ENCODE measurements around the gene MKRN2OS. TPM values are rescaled to one million over a fixed set of nuclear protein-coding genes. Genes with fewer than 3 reads are reported as not detected.

MKRN2OS gene
- not detected for total RNA-seq

DNA sequence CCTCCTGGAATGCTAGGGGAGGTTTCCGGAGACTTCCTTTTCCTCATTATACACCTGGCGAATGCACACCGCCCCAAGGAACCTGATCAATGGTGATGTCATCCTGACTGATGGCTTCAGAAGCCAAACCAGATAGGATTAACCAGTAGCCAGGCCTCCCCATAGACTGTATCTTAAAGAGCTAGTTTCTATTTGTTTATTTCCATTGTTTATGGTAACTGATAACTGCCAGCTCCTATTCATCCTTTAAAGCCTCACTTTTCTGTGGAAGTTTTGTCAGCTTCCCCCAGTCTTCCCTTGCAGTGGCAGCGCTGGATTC, at the start of gene MKRN2OS:
TSS of gene MKRN2OS (minus strand) at position 27 of the 319 bp plus-strand sequence. CDS start 35 bp downstream, outside the sequence.
- H3K4me3 Mint-ChIP-seq = no peak within 1 kb of the TSS
- DNase-seq (no peak), ATAC-seq (peak; percentile 39)
- H3K27me3 Mint-ChIP-seq (ENCODE audit: low read depth) = peaks cover 7% of the 10 kb centered on the region
- H3K4me1 Mint-ChIP-seq (ENCODE audit: low read depth) = peaks cover 7% of the 10 kb centered on the region
- CTCF ChIA-PET = interaction anchor here (0.9 to 1.5 kb wide), 2 partner anchors 38 to 61 kb away, joined by 3 to 5 read pairs; partner anchors contain the start of gene TSEN2
- no peaks in the 10 kb centered on the region for H3K36me3 Mint-ChIP-seq (ENCODE audit: low read depth)
- H3K9me3 Mint-ChIP-seq (ENCODE audit: insufficient read depth) = no peaks in the 10 kb centered on the region
- no peak within 1 kb of the TSS for H3K27ac Mint-ChIP-seq
- POLR2A ChIA-PET = no interaction called here

DNA sequence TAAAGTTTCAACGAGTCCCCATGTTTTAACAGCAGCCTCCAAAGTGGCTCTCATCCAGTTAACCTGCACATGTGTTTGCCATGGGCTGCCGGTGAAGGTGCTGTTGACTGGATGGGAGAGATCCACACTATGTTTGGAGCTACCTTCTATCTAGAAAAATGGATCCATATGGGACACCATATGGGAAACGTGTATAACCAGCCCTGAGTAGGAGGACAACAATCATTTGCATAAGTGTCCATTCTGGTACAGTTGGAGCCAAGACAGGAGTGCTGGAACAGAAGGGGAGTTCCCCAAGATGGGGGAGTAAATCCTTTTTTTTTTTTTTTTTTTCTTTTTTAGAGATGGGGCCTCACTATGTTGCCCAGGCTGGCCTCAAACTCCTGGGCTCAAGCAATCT, 48.2 kb upstream of the MKRN2OS start:
- ChIA-PET CTCF (no interaction called here), POLR2A (no interaction called here)
- Mint-ChIP-seq H3K4me1 (ENCODE audit: low read depth) (no peaks in the 10 kb centered on the region), H3K27ac (no peak overlapping the region), H3K27me3 (ENCODE audit: low read depth) (no peaks in the 10 kb centered on the region), H3K4me3 (no peak overlapping the region), H3K9me3 (ENCODE audit: insufficient read depth) (no peaks in the 10 kb centered on the region), H3K36me3 (ENCODE audit: low read depth) (peaks cover 59% of the 10 kb centered on the region)
- DNase-seq (no peak), ATAC-seq (no peak)

- Mint-ChIP-seq H3K9me3 (ENCODE audit: insufficient read depth) (no peaks in the 10 kb centered on the region), H3K4me3 (no peak overlapping the region), H3K27ac (no peak overlapping the region), H3K4me1 (ENCODE audit: low read depth) (no peaks in the 10 kb centered on the region), H3K36me3 (ENCODE audit: low read depth) (peaks cover 64% of the 10 kb centered on the region), H3K27me3 (ENCODE audit: low read depth) (no peaks in the 10 kb centered on the region)
- ATAC-seq (no peak), DNase-seq (no peak)
- ChIA-PET POLR2A (no interaction called here), CTCF (no interaction called here)
Measured at GRCh38 chr3:12591997-12592715, 46.9 kb upstream of the MKRN2OS start.

DNA sequence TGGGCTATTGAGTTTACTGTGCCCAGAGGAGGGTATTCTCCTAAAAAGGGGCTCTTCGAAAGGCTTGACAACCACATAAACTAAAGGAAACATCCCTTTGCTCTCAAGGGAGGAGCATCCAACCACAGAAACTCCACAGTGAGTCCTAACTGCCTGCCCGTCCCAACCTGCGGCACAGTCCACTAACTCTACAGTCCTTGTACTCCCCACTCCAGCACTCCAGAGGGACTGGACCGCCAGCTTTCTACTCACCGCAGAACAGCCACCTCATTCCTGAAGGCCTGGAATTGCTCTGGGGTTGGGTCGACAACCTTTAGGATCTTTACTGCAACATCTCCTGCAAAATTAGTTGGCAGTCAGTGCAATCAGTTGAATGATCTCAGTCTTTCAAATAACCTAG, 46.2 kb upstream of the MKRN2OS start:
- ATAC-seq (no peak), DNase-seq (no peak)
- Mint-ChIP-seq H3K27ac (no peak overlapping the region), H3K27me3 (ENCODE audit: low read depth) (no peaks in the 10 kb centered on the region), H3K9me3 (ENCODE audit: insufficient read depth) (no peaks in the 10 kb centered on the region), H3K36me3 (ENCODE audit: low read depth) (peaks cover 63% of the 10 kb centered on the region), H3K4me1 (ENCODE audit: low read depth) (no peaks in the 10 kb centered on the region), H3K4me3 (no peak overlapping the region)
- CTCF ChIA-PET = no interaction called here
- POLR2A ChIA-PET = interaction anchor here (0.6 kb wide), 1 partner anchor 30 kb away, joined by 3 read pairs; no protein-coding TSS in a partner anchor

DNA sequence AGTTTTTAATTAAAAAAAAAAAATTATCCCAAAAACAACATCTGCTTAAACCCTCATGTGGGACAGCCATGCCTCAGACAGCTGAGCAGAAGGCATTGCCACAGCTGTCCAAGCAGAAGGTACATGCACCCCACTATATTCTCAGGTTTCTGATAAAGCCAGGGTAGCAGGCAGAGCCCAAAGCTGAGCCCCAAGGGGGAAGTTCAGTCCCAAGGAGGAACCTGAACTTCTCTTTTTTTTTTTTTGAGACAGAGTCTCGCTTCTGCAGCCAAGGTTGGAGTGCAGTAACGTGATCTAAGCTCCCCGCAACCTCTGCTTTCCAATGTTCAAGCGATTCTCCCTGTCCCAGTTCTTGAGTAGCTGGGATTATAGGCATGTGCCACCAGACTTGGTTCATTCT, 44.8 kb upstream of the MKRN2OS start:
- peaks cover 64% of the 10 kb centered on the region for H3K36me3 Mint-ChIP-seq (ENCODE audit: low read depth)
- ChIA-PET CTCF (interaction anchor here (0.5 to 0.7 kb wide), 2 partner anchors 13 to 95 kb away, joined by 3 read pairs; no protein-coding TSS in a partner anchor), POLR2A (interaction anchor here (0.6 kb wide), 1 partner anchor 466 kb away, joined by 4 read pairs; no protein-coding TSS in a partner anchor)
- no peaks in the 10 kb centered on the region for H3K27me3 Mint-ChIP-seq (ENCODE audit: low read depth)
- DNase-seq (no peak), ATAC-seq (no peak)
- no peaks in the 10 kb centered on the region for H3K4me1 Mint-ChIP-seq (ENCODE audit: low read depth)
- H3K4me3 Mint-ChIP-seq = no peak overlapping the region
- H3K9me3 Mint-ChIP-seq (ENCODE audit: insufficient read depth) = no peaks in the 10 kb centered on the region
- H3K27ac Mint-ChIP-seq = no peak overlapping the region

DNA sequence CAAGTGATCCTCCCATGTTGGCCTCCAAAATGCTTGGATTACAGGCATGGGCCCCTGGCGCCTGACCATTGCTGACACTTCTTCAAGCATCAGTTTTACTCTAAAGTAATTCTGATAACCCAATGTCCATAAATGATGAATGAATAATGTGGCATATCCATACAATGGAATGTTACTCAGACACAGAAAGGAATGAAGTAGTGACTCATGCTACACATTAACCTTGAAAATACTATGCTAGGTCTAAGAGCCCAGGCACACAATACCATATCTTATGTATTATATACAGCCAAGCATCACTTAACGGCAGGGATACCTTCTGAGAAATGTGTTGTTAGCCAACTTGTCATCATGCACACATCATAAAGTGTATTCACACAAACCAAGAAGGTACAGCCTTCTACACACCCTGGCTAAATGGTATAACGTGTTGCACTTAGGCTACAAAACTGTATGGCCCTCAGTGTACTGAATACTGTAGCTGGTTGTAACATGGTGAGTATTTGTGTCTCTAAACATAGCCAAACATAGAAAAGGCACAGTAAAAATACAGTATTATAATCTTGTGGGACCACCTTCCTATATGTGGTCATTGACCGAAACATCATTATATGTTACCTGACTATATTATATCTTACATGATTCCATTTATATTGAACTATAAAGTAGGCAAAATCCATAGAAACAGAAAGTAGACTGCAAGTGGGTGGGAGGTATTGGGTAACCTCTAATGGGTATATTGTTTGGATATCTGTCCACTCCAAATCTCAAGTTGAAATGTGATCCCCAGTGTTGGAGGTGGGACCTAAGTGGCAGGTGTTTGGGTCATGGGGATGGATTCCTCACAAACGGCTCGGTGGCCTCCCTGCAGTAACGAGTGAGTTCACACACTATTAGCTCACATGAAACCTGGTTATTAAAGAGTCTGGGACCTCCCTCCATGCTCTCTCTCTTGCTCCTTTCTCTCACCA, 43.0 kb upstream of the MKRN2OS start:
- Mint-ChIP-seq H3K4me1 (ENCODE audit: low read depth) (no peaks in the 10 kb centered on the region), H3K4me3 (no peak overlapping the region), H3K9me3 (ENCODE audit: insufficient read depth) (no peaks in the 10 kb centered on the region), H3K36me3 (ENCODE audit: low read depth) (peaks cover 68% of the 10 kb centered on the region), H3K27ac (peak overlapping the region; percentile 55), H3K27me3 (ENCODE audit: low read depth) (no peaks in the 10 kb centered on the region)
- DNase-seq (no peak), ATAC-seq (no peak)
- ChIA-PET POLR2A (no interaction called here), CTCF (interaction anchor here (1.5 to 1.9 kb wide), 2 partner anchors 9 to 11 kb away, joined by 4 to 5 read pairs; no protein-coding TSS in a partner anchor)

- no peak for ATAC-seq
- Mint-ChIP-seq H3K36me3 (ENCODE audit: low read depth) (peaks cover 66% of the 10 kb centered on the region), H3K4me1 (ENCODE audit: low read depth) (no peaks in the 10 kb centered on the region), H3K27ac (no peak overlapping the region), H3K9me3 (ENCODE audit: insufficient read depth) (no peaks in the 10 kb centered on the region), H3K27me3 (ENCODE audit: low read depth) (no peaks in the 10 kb centered on the region), H3K4me3 (no peak overlapping the region)
- DNase-seq = no peak
- ChIA-PET CTCF (interaction anchor here (1.9 kb wide), 1 partner anchor 9 kb away, joined by 5 read pairs; no protein-coding TSS in a partner anchor), POLR2A (no interaction called here)
Measured at GRCh38 chr3:12586403-12586802, 41.1 kb upstream of the MKRN2OS start.

GRCh38 chr3:12585970-12586369, 40.7 kb upstream of the MKRN2OS start:
- DNase-seq = no peak
- Mint-ChIP-seq H3K27me3 (ENCODE audit: low read depth) (no peaks in the 10 kb centered on the region), H3K4me3 (no peak overlapping the region), H3K27ac (no peak overlapping the region), H3K9me3 (ENCODE audit: insufficient read depth) (no peaks in the 10 kb centered on the region), H3K36me3 (ENCODE audit: low read depth) (peaks cover 66% of the 10 kb centered on the region), H3K4me1 (ENCODE audit: low read depth) (no peaks in the 10 kb centered on the region)
- ChIA-PET POLR2A (no interaction called here), CTCF (no interaction called here)
- no peak for ATAC-seq

GRCh38 chr3:12585181-12585580, 39.9 kb upstream of the MKRN2OS start:
- Mint-ChIP-seq H3K27me3 (ENCODE audit: low read depth) (no peaks in the 10 kb centered on the region), H3K27ac (no peak overlapping the region), H3K4me3 (no peak overlapping the region), H3K36me3 (ENCODE audit: low read depth) (peaks cover 64% of the 10 kb centered on the region), H3K9me3 (ENCODE audit: insufficient read depth) (no peaks in the 10 kb centered on the region), H3K4me1 (ENCODE audit: low read depth) (no peaks in the 10 kb centered on the region)
- ATAC-seq = no peak
- ChIA-PET POLR2A (no interaction called here), CTCF (no interaction called here)
- DNase-seq = no peak

GRCh38 chr3:12584083-12584482, 38.8 kb upstream of the MKRN2OS start:
- ChIA-PET CTCF (no interaction called here), POLR2A (interaction anchor here (0.7 kb wide), 1 partner anchor 12 kb away, joined by 4 read pairs; no protein-coding TSS in a partner anchor)
- no peak overlapping the region for H3K27ac Mint-ChIP-seq

DNA sequence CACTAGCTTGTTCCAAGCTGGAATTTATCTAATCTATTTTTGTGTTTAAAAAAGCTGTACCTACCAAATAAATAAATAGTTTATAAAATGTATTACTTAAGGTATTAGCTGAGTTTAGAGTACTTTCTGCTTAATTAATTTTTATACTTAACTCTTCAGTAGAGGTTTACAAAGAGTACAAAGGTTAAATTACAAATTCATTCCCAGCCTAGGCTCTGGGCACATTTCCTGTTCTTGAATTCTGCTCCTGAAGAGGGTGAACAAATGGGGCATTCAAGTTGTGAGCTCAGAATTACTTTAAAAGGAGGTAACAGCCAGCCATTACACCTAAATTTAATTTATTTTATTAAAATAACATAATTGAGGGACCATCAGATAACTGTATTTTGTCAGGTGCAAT, 38.0 kb upstream of the MKRN2OS start:
- DNase-seq = no peak
- H3K4me1 Mint-ChIP-seq (ENCODE audit: low read depth) = no peaks in the 10 kb centered on the region
- H3K4me3 Mint-ChIP-seq = no peak overlapping the region
- H3K27me3 Mint-ChIP-seq (ENCODE audit: low read depth) = no peaks in the 10 kb centered on the region
- ChIA-PET POLR2A (interaction anchor here (0.7 kb wide), 1 partner anchor 13 kb away, joined by 4 read pairs; no protein-coding TSS in a partner anchor), CTCF (interaction anchor here (1.4 kb wide), 1 partner anchor 38 kb away, joined by 3 read pairs; the partner anchor contains the start of gene MKRN2OS)
- ATAC-seq = no peak
- H3K36me3 Mint-ChIP-seq (ENCODE audit: low read depth) = peaks cover 67% of the 10 kb centered on the region
- H3K27ac Mint-ChIP-seq = no peak overlapping the region
- H3K9me3 Mint-ChIP-seq (ENCODE audit: insufficient read depth) = no peaks in the 10 kb centered on the region

More at GRCh38 chr3:12584083-12584482, 38.8 kb upstream of the MKRN2OS start:
- no peak for DNase-seq
- Mint-ChIP-seq H3K9me3 (ENCODE audit: insufficient read depth) (no peaks in the 10 kb centered on the region), H3K4me3 (no peak overlapping the region), H3K36me3 (ENCODE audit: low read depth) (peaks cover 69% of the 10 kb centered on the region), H3K27me3 (ENCODE audit: low read depth) (no peaks in the 10 kb centered on the region), H3K4me1 (ENCODE audit: low read depth) (no peaks in the 10 kb centered on the region)
- ATAC-seq = no peak

DNA sequence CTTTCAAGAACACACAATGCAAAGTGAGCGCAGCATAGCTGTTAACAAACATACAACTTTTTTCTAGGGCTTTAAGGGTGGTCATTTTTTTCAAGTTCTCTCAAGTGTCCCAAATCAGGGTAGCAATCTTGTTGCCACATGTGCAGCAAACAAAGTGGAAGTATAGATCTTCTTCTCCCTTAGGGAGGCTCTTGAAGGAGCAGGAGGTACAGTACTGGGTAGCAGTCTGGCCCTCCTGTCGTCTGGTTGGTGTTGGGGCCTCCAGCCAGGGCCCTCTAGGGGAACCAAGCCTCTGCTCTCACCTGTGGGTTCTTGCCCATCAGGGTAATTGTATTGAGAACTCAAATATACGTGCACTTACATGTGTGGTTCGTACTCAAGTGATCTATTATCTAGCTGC, 37.4 kb upstream of the MKRN2OS start:
- ChIA-PET CTCF (interaction anchor here (1.0 to 1.4 kb wide), 2 partner anchors 37 to 80 kb away, joined by 3 read pairs; partner anchors contain the start of gene MKRN2OS), POLR2A (no interaction called here)
- DNase-seq (no peak), ATAC-seq (no peak)
- no peaks in the 10 kb centered on the region for H3K4me1 Mint-ChIP-seq (ENCODE audit: low read depth)
- no peaks in the 10 kb centered on the region for H3K27me3 Mint-ChIP-seq (ENCODE audit: low read depth)
- peaks cover 66% of the 10 kb centered on the region for H3K36me3 Mint-ChIP-seq (ENCODE audit: low read depth)
- no peak overlapping the region for H3K4me3 Mint-ChIP-seq
- no peaks in the 10 kb centered on the region for H3K9me3 Mint-ChIP-seq (ENCODE audit: insufficient read depth)
- H3K27ac Mint-ChIP-seq = no peak overlapping the region

Data from activated CD8-positive, alpha-beta T cell treated with anti-CD3 and anti-CD28 coated beads, Interleukin-2, amount 10 ng/mL, durations not matched to agents 7 days and 5 days (primary cell).